SK-N-MC (cell line): ENCODE measurements around the gene KIF22.

Source experiments
- DNase-seq: peaks from one replicate; pipeline ENCODE4 v3.0.0-alpha.2; 2011; ENCODE audit warnings: low read depth, low spot score
- H3K27ac ChIP-seq: fragments of 200-600 bp; sonication (generic); 2 replicates; pipeline ENCODE4 v1.5.1; 2016; ENCODE audit warnings: mixed run types
- H3K36me3 ChIP-seq: fragments of 200-600 bp; sonication (generic); 2 replicates; pipeline ENCODE4 v1.6.1; 2017; ENCODE audit warnings: antibody characterized with exemption, low read length, mixed read lengths; ENCODE audit not compliant: insufficient read depth
- H3K4me3 ChIP-seq: fragments of 200-600 bp; sonication (generic); 2 replicates; pipeline ENCODE4 v1.5.1; 2016
- H3K9ac ChIP-seq: fragments of 200-600 bp; sonication (generic); 2 replicates; pipeline ENCODE4 v1.8.0; 2017; ENCODE audit warnings: mixed run types, mixed read lengths; ENCODE audit not compliant: insufficient read length
- H3K9me3 ChIP-seq: fragments of 200-600 bp; sonication (generic); 2 replicates; pipeline ENCODE4 v1.6.1; 2017; ENCODE audit warnings: low read depth, mild to moderate bottlenecking, antibody characterized with exemption, low read length, moderate library complexity, mixed read lengths
- EZH2 ChIP-seq: fragments of 200-600 bp; sonication (generic); IDR thresholded peaks from one replicate; pipeline ENCODE4 v1.6.1; 2017; ENCODE audit warnings: antibody characterized with exemption
- FOXP2 ChIP-seq: optimal IDR thresholded peaks from 2 replicates; pipeline ENCODE3; 2011; ENCODE audit warnings: mild to moderate bottlenecking, moderate library complexity; ENCODE audit not compliant: insufficient read depth; ENCODE audit errors: extremely low read length, control extremely low read depth
- POLR2AphosphoS5 ChIP-seq: IDR thresholded peaks from 2 replicates; pipeline ENCODE4 v1.6.1; 2012; ENCODE audit warnings: mild to moderate bottlenecking, low read depth, low read length, borderline replicate concordance

Gene KIF22

DNA sequence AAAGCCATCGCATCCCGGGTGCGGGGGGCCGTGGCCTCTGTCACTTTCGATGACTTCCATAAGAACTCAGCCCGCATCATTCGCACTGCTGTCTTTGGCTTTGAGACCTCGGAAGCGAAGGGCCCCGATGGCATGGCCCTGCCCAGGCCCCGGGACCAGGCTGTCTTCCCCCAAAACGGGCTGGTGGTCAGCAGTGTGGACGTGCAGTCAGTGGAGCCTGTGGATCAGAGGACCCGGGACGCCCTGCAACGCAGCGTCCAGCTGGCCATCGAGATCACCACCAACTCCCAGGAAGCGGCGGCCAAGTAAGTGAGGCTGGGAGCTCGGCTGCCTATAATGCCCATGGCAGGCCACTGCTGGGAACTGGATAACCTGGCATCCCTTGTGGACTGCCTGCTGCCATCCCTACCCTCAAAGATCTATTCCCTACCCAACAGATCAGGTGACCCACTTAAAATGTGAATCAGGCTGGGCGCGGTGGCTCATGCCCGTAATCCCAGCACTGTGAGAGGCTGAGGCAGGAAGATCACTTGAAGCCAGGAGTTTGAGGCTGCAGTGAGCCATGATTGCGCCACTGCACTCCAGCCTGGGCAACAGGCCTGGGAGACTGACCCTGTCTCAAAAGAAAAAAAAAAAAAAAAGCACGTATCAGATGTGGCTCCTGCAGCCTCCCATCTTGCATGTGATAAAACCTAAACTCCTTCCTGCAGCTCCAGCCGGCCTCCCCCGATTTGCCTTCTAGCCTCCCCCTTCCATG lies 54.2 kb downstream of the KIF22 start:
- DNase-seq = no peak
- Histone ChIP-seq H3K27ac (no peak overlapping the region), H3K9me3 (no peaks in the 10 kb centered on the region), H3K36me3 (no peaks in the 10 kb centered on the region), H3K9ac (no peak overlapping the region), H3K4me3 (no peak overlapping the region)
- TF ChIP-seq FOXP2 (no peak), EZH2 (no peak), POLR2AphosphoS5 (no peak)

DNA sequence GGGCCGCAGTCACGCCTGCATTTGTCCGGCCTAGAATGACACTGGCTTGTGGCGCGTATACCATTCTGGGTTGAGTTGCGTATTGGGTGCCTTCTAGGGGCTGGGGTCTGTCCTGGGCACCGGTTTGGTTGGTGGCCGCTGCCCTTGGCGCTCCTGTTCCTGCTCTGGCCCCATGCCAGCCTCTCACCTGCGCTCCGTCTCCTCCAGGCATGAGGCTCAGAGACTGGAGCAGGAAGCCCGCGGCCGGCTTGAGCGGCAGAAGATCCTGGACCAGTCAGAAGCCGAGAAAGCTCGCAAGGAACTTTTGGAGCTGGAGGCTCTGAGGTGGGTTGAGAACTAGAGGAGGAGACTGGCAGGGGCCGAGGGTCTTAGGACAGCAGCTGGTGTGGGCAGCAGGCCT lies 55.1 kb downstream of the KIF22 start:
- Histone ChIP-seq H3K36me3 (no peaks in the 10 kb centered on the region), H3K4me3 (no peak overlapping the region), H3K9ac (no peak overlapping the region), H3K9me3 (no peaks in the 10 kb centered on the region), H3K27ac (no peak overlapping the region)
- no peak for DNase-seq
- no peak for TF ChIP-seq EZH2
- TF ChIP-seq POLR2AphosphoS5 = no peak
- TF ChIP-seq FOXP2 = no peak

DNA sequence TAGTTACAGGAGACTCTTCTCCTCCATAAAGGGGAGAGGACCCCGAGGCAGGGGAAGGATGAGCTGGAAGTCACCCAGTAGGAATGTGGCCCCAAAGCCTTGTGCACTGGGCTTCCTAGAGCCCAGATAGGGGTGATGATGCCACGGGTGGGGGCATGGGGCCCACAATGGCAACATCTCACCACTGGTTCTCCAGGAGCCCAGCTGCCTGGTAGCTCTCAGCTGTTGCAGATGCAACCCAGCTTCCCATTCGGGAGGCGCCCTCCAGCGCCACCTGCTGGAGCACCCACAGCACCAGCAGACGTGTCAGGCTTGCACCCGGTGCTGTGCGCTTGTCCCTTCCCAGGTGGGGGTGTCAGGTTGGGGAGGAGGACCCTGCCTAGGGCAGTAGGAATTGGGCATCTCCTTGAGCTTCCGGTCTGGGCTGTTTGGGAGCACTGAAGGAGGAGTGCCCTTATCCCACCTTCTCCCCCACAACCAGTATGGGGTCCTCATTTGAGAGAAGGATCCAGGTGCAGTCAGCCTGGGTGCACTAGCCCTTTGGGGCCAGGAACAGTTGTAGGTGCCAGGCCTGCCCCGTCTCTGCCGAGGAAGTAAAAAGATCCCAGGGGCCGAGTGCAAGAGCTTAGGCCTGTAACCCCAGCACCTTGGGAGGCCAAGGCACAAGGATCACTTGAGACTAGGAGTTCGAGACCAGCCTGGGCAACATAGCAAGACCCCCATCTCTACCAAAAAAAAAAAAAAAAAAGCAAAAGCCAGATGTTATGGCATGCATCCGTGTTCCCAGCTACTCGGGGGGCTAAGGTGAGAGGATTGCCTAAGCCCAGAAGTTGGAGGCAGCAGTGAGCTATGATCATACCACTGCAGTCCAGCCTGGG lies 58.1 kb downstream of the KIF22 start:
- Histone ChIP-seq H3K9ac (no peak overlapping the region), H3K9me3 (no peaks in the 10 kb centered on the region), H3K36me3 (no peaks in the 10 kb centered on the region), H3K27ac (no peak overlapping the region), H3K4me3 (no peak overlapping the region)
- TF ChIP-seq POLR2AphosphoS5 = no peak
- no peak for TF ChIP-seq EZH2
- DNase-seq = no peak

DNA sequence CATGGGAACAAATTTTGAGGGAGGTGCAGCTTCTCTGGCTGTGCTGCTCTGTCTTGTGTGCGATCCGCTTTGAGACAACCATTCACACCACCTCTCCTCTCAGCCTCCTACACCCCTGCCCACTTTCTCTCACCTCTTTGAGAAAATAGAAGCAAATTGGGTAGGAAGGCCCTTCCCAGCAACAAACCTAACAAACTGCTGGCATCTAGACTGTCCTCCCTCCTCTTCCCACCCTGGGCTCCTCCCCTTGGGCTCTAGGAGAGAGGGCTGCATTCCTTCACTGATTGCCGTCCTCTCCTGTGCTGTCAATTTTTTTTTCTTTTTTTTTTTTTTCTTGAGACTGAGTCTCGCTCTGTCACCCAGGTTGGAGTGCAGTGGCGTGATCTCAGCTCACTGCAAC lies 59.0 kb downstream of the KIF22 start:
- Histone ChIP-seq H3K9me3 (no peaks in the 10 kb centered on the region), H3K36me3 (no peaks in the 10 kb centered on the region), H3K27ac (no peak overlapping the region), H3K9ac (no peak overlapping the region), H3K4me3 (no peak overlapping the region)
- TF ChIP-seq FOXP2 (no peak), POLR2AphosphoS5 (no peak), EZH2 (no peak)
- no peak for DNase-seq

DNA sequence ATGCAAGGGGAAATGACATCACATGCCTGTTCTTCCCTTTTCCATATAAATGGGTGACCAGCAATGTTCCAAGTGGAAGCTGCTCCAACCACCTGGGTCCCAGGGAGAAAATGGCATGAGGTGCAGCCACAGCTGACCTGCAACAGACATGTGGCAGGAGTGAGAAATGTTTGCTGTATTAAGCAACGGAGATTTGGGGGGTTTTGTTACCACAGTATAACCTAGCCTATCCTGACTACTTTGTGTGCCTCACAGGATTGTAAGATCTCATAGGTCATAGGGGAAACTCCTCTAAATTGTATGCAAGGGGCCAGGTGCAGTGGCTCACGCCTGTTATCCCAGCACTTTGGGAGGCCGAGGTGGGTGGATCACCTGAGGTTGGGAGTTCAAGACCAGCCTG lies 60.4 kb downstream of the KIF22 start:
- H3K4me3 ChIP-seq = no peak overlapping the region
- H3K9me3 ChIP-seq = no peaks in the 10 kb centered on the region
- H3K27ac ChIP-seq = no peak overlapping the region
- no peak overlapping the region for H3K9ac ChIP-seq
- TF ChIP-seq EZH2 = no peak
- TF ChIP-seq POLR2AphosphoS5 = no peak
- TF ChIP-seq FOXP2 = no peak
- no peak for DNase-seq
- no peaks in the 10 kb centered on the region for H3K36me3 ChIP-seq

DNA sequence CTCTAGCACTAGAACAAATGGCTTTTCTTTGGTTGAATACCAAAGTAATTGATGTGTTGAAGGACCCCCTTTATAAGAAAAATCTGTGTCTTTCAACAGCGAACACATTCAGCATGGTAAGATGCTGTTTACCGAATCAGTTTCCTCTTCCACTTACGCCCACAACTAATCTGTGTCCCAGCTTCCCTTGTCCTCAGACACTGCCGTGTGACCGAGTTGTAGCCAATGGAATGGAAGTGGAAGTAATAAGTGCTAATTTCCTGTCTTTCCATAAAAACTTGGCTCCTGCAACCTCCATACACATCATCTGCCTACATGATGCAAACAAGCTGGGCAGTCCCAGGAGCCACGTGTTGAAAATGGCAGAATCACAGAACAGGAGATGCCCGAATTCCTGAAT lies 62.1 kb downstream of the KIF22 start:
- 0 out of 2 replicates have a peak overlapping the region, but pooled peaks have one; percentile 26 for H3K27ac ChIP-seq
- no peak overlapping the region for H3K9ac ChIP-seq
- peak; percentile 10 for DNase-seq
- no peaks in the 10 kb centered on the region for H3K9me3 ChIP-seq
- no peaks in the 10 kb centered on the region for H3K36me3 ChIP-seq
- no peak overlapping the region for H3K4me3 ChIP-seq
- no peak for TF ChIP-seq EZH2
- TF ChIP-seq POLR2AphosphoS5 = peak; percentile 21; the same call in 1 of the 2 replicates
- no peak for TF ChIP-seq FOXP2

DNA sequence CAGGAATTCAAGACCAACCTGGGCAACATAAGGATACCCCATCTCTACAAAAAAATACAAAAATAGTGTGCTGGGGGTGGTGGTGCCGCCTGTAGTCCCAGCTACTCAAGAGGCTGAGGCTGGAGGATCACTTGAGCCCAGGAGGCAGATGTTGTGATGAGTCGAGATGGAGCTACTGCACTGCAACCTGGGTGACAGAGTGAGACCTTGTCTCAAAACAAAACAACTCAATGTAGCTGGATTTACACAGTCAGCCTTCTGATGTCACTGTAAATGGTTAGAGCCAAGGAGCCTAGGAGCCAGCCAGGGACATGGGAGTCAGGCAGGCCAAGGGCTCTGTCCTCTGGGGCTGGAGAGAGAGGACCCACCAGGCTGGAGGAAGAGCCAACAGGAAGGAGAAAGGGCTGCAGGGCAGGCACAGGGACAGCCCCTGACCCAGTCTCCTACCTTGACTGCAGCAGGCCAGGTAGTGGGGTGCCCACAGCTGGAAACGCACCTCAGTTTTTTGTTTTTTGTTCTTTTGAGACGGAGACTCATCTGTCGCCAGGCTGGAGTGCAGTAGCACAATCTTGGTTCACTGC lies 64.1 kb downstream of the KIF22 start:
- no peaks in the 10 kb centered on the region for H3K9me3 ChIP-seq
- H3K36me3 ChIP-seq = peaks cover 5% of the 10 kb centered on the region; the same call in 1 of the 2 replicates
- DNase-seq = no peak
- no peak overlapping the region for H3K4me3 ChIP-seq
- no peak overlapping the region for H3K9ac ChIP-seq
- no peak overlapping the region for H3K27ac ChIP-seq
- TF ChIP-seq EZH2 (no peak), POLR2AphosphoS5 (no peak), FOXP2 (no peak)
